Amygdala (tissue), 56 donors: ENCODE data around the gene HES1.

Source experiments
- DNase-seq, 56 donors: peaks; one replicate each; lab custom pipeline; 2025; lab: John Stamatoyannopoulos, UW

HES1 gene

GRCh38 chr3:194187233-194187944, 51.4 kb downstream of the HES1 start:
- DNase-seq = no peak
